Measurements from ENCODE around the gene INHA.

INHA gene

DNA sequence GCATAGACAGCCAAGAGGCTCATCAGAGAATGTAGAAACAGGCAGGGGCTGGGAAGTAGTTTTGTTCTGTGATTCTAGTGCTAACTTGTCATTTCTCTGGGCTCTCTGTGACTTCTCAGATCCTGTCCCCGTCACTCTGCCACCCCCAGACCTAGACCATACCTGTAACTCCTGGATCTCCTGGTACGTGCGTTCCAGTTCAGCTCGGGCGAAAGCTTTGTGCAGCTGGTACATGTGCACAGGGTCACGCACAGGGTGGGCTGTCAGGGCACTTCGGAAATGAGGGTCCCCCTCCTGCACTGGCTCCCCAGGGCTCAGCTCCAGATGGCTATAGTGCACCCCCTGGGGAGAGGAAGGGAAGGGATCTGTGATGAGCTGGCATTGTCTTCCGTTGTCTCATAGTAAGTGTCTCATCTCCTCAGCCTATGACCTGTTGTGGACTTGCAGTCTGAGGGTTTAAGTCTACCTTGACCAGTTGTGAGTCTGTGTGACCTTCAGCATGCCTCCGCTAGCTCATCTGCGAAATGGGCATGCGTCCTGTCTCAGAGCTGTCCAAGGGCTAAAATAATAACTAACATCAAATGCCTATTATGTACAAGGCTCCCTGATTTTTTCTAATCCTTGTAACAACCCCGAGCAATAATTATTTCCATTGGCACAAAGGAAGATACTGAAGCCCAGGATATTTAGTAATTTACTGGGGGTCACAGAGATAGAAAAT, 31.2 kb upstream of the INHA start:
- DNase-seq = no peak

DNA sequence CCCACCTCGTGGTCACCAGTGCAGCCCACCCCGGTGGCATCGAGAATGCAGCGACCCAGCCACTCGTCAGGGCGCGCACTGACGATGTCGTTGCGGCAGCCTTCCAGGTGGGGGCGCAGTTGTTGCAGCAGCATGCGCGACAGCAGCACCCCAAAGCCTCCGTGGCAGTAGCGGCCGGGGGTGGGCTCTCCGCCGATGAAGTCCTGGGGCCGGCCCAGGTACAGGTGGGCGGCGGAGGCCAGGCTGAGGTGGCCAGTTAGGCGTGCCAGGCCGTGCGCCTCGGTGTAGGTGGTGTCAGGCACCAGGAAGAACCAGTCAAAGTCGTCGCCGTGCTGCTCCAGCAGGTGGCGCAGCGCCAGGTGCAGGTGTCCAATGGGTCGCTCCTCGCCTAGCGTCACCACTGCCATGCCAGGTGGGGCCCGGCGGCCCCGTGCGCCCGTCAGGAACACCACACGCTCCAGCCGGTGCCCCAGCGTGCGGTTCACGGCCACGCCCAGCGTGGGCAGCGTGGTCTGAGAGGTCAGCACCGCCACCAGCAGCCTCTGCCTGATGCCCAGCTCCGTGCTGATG, 30.4 kb upstream of the INHA start:
- DNase-seq = peak; percentile 84 to 92

DNA sequence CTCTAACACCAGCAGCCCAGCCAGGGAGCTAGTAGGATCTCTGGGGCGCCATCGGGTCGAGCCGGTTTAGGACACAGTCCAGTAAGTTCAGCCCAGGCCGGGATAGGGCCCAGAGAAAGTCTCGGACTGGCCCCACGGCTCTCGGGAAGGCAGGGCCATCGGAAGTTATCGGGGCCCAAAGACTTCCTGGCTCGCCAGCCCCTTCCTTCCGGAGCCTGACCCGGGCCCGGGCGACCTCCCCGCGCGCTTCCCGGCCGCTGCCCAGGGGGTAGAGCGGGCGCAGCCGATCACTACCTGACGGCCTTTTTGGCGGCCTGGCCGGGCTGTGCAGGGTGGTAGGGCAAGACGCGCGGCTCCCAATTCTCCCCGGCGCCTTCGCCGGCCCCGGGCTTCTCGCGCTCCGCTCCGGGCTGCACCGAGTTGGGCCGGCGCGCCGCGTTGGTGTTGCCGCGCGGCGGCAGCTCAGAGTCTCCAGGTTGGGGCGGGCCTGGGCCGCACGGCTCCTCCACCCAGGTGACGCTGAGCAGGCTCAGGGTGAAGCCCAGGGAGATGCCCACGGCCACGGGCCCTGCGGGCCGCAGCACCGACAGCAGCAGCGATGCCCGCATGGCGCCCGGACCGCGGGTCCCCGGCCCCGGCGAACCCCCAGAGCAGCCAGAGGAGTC, 29.0 kb upstream of the INHA start:
- DNase-seq = peak in 1 of 2 experiments; percentile 51

DNA sequence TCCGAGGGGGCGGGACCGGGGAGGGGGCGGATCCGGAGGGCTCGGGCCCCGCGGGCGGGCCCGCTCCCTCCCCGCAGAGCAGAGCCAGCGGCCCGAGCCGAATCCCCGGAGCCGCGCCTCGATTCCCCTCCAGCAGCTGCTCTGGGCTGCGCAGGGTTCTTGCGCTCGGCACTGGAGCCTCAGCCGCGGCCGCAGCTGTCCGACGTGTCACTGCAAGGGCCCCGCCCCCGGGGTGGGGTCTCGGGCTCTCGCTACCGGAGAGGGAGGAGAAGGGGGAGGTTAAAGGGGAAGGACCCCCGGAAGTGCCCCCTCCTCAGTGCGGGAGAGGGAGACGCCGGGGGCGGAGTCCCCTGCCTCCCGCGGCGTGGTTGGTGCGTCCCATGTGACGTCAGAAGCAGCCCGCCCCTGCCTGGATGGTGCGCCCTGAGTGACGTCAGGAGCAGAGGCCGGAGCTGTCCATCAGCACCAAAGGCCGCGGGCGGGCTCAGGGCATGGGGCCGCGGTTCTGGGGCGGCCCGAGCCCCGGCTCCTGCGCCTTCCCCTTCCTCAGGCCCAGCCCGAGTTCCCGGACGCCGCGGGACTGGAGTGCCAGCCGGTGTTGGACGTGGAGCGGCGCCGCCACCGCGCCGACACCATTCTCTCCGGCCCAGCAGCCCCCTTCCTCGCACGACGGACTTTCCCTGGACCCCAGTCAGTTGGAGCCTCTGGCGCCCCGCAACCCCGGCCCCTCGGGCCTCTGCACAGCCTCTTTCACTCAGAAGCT, 28.3 kb upstream of the INHA start, which contains the start of the genes CHPF and TMEM198:
CHPF (minus strand) TSS at position 214 of the 763 bp plus-strand sequence. CDS start 271 bp downstream, outside the sequence.
TMEM198 (plus strand) TSS at position 433 of the 763 bp plus-strand sequence. CDS start 700 bp downstream, outside the sequence.
- DNase-seq = peak; percentile 98

DNA sequence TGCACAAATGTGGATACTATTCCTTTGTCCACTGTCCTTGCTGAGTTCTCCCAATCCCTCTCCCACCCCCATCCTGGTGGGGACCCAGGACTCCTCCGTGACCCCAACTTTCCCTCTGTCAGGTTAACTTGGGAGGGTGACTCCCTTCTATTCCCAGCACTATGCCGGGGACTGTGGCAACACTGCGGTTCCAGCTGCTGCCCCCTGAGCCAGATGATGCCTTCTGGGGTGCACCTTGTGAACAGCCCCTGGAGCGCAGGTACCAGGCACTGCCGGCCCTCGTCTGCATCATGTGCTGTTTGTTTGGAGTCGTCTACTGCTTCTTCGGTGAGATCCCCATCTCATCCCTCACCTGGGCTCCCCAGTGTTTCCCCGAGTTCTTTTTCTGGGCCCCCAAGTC, 27.5 kb upstream of the INHA start:
- DNase-seq = no peak

DNA sequence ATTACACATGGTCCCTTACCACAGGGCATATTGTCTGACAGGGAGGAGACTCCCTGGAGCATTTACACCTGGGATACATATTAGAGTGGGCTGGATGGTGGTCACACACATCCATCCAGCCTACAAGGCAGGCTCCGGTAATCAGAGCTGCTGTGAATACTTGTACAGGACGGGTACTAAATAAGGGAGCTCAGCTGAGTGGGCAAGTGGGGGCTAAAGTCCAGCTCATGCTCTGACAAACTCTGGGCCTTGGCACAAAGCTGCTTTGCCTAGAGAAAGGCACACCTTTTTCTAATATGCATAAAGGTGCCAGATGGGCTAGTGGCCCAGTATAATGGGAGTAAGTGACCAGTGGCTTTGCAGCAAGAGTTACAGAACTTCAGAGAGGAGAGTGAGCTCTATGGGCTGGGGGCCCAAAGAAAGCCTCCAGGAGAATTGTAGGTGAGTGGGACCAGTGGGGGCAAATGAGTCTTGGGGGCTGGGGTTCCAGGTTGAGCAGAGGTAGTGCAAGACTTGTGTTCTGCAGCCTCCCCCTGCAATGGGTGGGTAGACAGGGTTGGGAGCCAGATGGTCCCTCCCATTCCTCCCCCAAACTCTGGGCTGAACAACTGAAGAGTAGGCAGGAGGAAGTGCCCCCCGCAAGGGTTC, 26.7 kb upstream of the INHA start:
- DNase-seq = no peak

GRCh38 chr2:219545943-219546352, 26.2 kb upstream of the INHA start:
- no peak for DNase-seq

DNA sequence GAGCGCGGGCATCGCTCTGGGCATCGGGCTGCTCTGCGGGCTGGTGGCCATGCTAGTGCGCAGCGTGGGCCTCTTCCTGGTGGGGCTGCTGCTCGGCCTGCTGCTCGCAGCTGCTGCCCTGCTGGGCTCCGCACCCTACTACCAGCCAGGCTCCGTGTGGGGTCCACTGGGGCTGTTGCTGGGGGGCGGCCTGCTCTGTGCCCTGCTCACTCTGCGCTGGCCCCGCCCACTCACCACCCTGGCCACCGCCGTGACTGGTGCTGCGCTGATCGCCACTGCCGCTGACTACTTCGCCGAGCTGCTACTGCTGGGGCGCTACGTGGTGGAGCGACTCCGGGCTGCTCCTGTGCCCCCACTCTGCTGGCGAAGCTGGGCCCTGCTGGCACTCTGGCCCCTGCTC, 24.5 kb upstream of the INHA start:
- DNase-seq = no peak

DNA sequence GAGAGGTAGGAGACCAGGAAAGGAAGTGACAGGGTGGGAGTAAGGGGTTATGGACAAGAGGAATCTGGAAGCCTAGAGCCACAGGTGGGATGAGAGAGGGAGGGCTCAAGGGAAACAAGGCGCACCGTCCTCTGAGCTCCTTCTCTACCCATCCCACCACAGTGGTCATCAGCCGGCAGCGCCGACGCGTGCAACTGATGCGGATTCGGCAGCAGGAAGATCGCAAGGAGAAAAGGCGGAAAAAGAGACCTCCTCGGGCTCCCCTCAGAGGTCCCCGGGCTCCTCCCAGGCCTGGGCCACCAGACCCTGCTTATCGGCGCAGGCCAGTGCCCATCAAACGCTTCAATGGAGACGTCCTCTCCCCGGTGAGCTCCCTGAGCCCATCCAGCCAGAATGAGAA, 23.1 kb upstream of the INHA start:
- DNase-seq = no peak

DNA sequence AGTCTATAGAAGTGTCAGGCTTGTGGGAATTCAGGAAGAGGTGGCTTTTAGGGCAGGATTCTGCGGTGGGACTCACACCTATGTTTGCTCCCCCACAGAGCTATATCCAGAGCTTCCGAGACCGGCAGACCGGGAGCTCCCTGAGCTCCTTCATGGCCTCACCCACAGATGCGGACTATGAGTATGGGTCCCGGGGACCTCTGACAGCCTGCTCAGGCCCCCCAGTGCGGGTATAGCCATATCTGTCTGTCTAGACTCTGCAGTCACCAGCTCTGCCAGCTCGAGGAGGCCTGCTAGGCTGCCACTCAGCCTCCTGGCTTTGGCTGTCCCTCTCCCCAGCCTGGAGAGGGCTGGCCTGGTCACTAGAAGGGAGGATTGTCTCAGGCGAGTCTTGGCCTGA, 22.5 kb upstream of the INHA start:
- DNase-seq = no peak

DNA sequence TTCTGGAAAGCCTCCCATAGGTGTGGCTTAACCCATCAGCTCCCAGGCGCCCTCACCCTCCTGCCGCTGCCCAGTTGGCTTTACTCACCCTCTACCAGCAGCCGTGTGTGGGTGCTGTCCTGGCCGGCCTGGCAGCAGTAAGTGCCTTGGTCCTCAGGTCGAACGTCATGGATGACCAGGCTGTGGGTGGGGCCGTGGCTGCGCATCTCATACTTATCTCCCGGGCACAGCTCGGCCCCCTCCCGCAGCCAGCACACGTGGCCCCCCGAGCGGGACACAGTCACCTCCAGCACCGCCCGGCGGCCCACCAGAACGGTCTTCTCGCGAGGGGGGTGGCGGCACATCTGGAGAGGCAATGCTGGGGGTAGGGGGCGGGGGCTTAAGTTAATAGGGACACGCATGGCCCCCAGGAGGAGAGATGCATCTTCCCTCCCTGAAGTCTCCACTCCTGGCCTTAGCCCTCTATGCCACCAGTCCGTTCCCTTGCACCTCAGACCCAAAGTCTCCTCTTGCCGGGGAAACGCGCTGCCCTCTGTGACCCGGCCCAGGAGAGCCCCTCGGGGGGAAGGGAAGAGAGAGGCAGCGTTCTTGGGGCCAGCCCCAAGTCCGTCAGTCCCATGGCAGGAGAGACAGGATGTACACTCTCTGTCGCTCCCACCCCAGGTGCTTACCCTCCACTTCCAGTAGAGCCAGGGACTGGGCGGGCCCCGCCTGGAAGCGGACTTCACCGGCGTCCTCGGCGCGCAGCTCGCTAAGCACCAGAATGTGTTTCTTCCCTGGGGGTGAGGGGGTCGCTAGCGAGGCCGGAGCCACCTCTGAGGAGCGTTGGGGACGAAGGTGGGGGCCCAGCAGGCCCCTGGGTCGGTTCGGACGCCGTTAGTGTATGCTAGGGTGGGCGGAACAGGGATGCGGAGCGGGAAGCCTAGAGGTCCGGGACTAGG, 20.4 kb upstream of the INHA start:
- peak in 1 of 2 experiments; percentile 37 for DNase-seq

- peak; percentile 76 to 77 for DNase-seq
These were observed 19.5 kb upstream of the INHA start for GRCh38 chr2:219552382-219553167.

DNA sequence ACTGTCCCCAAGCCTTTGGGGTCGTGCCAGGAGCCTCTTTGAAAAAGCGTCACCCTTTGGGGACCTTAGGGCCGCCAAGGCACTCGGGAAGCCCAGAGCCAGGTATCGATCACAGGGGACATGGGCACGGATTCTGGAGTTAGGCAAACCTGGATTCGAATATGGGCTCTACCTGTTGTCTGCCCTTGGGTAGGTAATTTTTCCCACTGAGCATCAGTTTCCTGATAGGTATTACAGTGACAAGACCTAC, 19.0 kb upstream of the INHA start:
- no peak for DNase-seq

GRCh38 chr2:219553463-219553963, 18.6 kb upstream of the INHA start:
- DNase-seq = no peak

DNA sequence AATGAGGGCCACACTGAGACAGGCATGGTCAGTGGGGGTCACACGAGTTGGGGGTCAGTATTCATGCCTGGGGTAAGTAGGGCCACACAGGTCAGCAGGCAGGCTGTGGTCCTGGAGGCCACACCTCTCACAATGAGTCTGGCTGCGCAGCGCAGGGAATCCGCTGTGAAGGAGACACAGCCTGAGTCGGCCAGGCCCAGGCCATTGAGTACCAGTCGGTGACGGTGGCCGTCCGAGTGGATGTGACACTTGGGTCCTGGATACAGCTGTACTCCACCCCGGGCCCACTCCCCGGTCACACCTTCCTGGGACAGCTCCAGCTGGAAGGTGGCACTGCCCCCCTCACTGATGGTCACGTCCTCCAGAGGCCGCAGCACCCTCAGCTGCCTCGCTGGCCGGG, 17.8 kb upstream of the INHA start:
- DNase-seq = no peak

GRCh38 chr2:219555956-219556355, 16.2 kb upstream of the INHA start:
- DNase-seq = no peak

DNA sequence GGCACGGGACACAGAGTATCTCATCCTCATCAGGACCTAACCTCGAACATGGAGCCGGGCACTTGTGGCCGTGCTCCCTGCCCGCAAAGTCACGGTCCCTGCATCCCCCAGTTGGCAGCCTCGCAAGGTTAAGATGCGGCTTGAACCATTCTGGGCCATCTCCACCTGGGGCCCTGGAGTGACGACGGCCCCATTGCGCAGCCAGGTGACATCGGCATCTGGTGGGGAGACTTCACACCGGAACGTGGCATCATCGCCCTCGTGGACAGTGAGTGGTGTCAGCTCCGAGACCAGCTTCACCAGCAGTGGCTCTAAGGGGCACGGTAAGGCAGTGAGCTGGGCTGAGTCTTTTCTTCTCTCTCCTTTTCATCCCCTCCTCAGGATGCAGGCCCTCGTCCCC, 15.7 kb upstream of the INHA start:
- DNase-seq = no peak

GRCh38 chr2:219557320-219557719, 14.8 kb upstream of the INHA start:
- no peak for DNase-seq

GRCh38 chr2:219557791-219558785, 14.0 kb upstream of the INHA start:
- no peak for DNase-seq

All from NCI-H2081 (cell line).